ENCODE results near the gene TTI1.

The TTI1 gene

GRCh38 chr20:38073307-38074071 lies 40.2 kb upstream of the TTI1 start:
- H3K27ac ChIP-seq = peak overlapping the region; percentile 23
- peak; percentile 85 for TF ChIP-seq CTCF (conservative IDR thresholded peaks at IDR 0.05)

- H3K27ac ChIP-seq = peak overlapping the region; percentile 23; the same call in 1 of the 2 replicates
- TF ChIP-seq CTCF (conservative IDR thresholded peaks at IDR 0.05) = no peak
Measured at GRCh38 chr20:38072898-38073297, 39.6 kb upstream of the TTI1 start.

GRCh38 chr20:38067717-38068365 lies 34.6 kb upstream of the TTI1 start:
- H3K27ac ChIP-seq = peak overlapping the region; percentile 41; the same call in 1 of the 2 replicates
- TF ChIP-seq CTCF (conservative IDR thresholded peaks at IDR 0.05) = no peak

GRCh38 chr20:38066969-38067716 lies 33.9 kb upstream of the TTI1 start:
- peak overlapping the region; percentile 41 for H3K27ac ChIP-seq
- no peak for TF ChIP-seq CTCF (conservative IDR thresholded peaks at IDR 0.05)

- H3K27ac ChIP-seq = peak overlapping the region; percentile 41
Measured at GRCh38 chr20:38065764-38066375, 32.6 kb upstream of the TTI1 start.

DNA sequence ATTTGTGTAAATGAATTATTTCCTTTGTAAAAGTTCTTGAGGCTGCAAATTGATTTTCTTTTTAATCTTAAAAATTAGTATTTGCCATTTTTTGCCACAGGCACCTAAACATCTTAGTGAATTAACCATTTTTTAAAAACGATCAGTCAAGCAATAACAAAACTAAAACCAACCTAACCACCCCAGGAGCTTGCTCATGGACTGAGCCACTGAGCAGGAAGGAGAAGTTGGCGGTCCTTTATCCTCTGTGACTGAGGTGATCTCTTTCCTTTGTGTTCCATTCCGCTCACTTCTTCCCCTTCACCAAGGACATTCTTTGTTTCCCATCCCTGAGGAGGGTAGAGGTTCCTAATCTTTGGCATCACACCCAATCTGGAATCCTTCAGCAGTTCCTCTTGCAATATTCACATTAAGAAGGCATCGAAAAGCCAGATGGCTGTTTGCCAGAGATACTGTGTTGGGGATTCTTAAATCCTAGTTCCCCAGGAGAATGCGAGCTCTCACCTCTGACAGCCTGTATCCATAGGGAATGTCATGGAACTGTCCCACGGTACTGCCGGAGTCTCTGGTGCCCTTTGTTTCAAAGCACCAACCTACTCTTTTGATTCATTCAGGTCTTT lies 30.8 kb upstream of the TTI1 start:
- peak overlapping the region; percentile 41 for H3K27ac ChIP-seq
- TF ChIP-seq CTCF (conservative IDR thresholded peaks at IDR 0.05) = no peak

More at GRCh38 chr20:38065764-38066375, 32.6 kb upstream of the TTI1 start:
- no peak for TF ChIP-seq CTCF (conservative IDR thresholded peaks at IDR 0.05)
